NCI-H446 (cell line): ENCODE results near the gene EPS8L1.
"Not testable (repeated sequence)": the region's sequence is repeated elsewhere in the genome, so short reads cannot be mapped to it uniquely, and the experiment has no call there.

Experiments
- DNase-seq, 2 experiments: peaks; one replicate each; lab custom pipeline; 2025; lab: John Stamatoyannopoulos, UW

The EPS8L1 gene

GRCh38 chr19:55094456-55095259 lies 19.0 kb downstream of the EPS8L1 start:
- DNase-seq, result no peak

- no peak for DNase-seq
Observed at GRCh38 chr19:55095260-55096060, 19.8 kb downstream of the EPS8L1 start.

DNA sequence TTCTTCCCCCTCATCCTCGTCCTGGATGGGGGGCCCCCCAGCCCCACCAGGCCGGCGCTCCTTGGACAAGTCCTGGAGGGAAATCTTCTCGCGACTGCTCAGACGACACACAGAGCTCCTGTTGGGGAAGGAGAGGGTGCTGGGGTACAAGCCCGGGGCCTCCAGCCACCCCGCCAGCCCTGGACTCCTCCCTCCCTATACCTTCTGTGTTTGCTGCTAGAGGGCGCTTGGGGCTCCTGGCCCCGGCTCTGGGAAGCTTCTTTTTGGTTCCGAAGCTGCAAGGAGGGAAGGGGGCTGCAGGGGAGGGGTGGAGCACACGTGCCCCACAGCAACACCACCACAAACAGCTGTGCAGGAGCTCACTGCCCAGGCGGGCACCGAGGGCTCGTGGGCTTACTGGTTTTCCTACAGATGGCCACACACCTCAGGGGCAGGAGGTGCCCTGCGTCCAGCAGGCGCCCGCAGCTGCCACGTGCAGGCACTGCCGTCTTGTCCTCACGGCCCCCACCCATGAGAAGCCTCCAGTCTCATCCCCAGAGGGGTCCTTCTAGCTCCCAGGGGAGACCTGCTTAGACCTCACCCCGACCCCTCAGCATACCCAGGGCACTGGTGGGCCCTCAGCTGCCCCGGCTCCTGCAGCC lies 20.5 kb downstream of the EPS8L1 start:
- DNase-seq, result no peak

DNA sequence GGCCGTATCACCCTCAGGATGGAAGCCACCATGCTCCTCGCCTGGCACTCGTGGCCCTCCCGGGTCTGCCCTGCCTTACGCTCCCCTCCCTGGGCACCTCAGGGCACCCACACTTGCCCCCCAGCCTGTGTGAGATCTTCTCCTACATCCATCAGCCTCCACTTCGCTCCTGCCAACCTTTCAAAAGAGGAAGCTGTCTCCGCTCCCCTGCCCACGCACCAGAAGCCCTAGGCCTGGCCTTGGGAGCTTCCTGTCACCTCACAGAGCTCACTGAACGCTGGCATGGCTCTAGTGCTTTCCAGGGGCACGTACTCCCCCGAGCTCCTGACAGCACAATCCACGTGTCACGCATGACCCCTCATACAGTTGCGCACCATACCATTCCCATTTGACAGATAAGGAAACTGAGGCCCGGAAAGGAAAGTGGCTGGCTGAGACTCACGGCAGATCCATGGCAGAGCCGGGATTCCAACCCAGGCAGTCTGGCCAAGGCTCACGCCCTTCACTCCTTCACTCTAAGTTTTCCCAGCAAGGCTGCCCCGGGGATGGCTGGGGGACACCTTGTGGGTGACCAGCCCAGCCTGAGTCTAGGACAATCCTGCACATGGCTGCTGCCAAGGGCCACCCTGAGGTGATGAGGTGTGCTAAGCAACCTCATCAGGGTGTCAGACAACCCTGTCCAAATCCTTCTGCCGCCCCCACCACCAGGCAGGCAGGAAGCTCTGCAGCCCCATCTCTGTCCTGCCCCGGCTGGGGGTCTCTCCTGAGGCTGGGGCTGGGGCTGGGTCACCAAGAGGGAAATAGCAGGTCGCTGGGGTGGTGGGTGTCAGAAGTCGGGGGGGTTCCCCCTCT lies 22.4 kb downstream of the EPS8L1 start:
- DNase-seq, result no peak

- no peak for DNase-seq
Observed at GRCh38 chr19:55098716-55099556, 23.3 kb downstream of the EPS8L1 start.

- no peak for DNase-seq
Observed at GRCh38 chr19:55099557-55100506, 24.2 kb downstream of the EPS8L1 start.

- no peak for DNase-seq
Observed at GRCh38 chr19:55101261-55101660, 25.6 kb downstream of the EPS8L1 start.

- DNase-seq, result no peak
Observed at GRCh38 chr19:55103190-55103589, 27.5 kb downstream of the EPS8L1 start.

- DNase-seq, result no peak
Observed at GRCh38 chr19:55105237-55105636, 29.6 kb downstream of the EPS8L1 start.

DNA sequence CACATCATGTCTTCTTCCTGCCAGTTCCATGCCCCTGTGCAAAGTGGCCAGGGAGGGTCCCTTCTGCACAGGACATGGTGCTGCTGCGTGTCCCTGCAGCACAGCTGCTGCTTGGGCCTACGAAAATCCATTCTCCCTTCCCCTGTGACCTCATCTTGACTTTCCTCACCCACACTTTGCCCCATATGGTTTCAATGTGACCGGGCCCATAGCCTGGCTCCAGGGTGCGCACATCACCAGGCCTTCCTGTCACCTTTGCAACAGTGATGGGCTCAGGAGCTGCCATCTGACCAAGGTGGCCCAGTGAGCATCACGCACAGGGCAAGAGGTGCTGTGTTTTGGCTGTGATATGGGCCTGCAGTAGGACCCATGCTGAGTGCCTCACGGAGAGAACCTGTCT lies 30.9 kb downstream of the EPS8L1 start:
- DNase-seq, result no peak

DNA sequence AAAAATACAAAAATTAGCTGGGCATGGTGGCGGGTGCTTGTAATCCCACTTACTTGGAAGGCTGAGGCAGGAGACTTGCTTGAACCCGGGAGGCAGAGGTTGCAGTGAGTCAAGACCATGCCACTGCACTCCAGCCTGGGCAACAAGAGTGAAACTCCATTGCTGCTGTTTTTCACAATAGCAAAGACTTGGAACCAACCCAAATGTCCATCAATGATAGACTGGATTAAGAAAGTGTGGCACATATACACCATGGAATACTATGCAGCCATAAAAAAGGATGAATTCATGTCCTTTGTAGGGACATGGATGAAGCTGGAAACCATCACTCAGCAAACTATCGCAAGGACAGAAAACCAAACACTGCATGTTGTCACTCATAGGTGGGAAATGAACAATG lies 31.6 kb downstream of the EPS8L1 start:
- not testable (repeated sequence) for DNase-seq

- no peak for DNase-seq
Observed at GRCh38 chr19:55109527-55110291, 34.0 kb downstream of the EPS8L1 start.

DNA sequence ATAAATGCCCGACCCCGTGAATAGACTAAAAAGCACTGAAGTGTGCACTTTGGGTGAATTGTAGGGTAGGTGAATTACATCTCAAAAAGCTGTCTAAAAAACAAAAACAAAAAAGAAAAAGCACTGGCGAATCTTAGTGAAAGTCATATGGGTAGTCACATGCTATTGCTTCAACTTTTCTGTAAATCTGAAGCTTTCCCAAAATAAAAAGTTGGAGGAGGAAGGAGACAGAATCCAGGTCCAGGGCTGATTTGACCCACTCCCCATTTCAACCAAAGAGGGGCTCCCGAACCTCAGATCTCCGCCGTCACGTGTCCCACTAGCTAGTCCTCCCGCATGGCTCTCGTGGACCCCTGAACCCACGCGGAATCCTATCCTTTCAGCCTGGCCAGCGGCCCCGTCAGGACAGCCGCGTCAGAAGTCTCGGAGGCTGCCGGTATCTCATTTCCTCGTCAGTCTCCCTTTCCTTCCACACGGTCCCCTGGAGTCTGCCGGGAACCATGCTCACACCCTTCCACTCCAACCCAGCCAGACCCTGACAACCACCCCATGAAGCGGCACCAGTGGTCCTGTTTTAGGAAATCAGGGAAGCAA lies 35.7 kb downstream of the EPS8L1 start:
- DNase-seq, result no peak

- no peak for DNase-seq
Observed at GRCh38 chr19:55112246-55112776, 36.6 kb downstream of the EPS8L1 start.

GRCh38 chr19:55112777-55113569 lies 37.3 kb downstream of the EPS8L1 start:
- DNase-seq, result no peak

DNA sequence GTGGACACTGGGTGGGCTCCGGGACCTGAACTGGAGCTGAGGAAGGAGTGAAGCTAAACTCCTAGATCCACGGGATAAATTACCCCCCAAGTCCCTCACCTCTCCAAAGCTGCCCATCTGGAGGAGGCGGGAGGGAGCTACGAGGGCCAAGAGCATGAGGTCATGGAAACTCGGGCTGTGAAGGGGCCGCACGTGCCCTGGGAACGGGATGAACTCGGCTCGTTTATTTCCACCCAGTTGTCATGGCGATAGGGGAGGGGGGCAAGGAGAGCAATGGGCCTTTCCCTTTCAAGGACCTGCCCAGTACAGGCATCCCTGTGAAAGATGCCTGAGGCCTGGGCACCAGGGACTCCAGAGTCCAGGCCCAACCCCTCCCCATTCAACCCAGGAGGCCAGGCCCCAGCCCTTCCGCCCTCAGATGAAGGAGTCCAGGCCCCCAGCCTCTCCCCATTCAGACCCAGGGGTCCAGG lies 37.9 kb downstream of the EPS8L1 start:
- DNase-seq, result peak; percentile 16 to 32

DNA sequence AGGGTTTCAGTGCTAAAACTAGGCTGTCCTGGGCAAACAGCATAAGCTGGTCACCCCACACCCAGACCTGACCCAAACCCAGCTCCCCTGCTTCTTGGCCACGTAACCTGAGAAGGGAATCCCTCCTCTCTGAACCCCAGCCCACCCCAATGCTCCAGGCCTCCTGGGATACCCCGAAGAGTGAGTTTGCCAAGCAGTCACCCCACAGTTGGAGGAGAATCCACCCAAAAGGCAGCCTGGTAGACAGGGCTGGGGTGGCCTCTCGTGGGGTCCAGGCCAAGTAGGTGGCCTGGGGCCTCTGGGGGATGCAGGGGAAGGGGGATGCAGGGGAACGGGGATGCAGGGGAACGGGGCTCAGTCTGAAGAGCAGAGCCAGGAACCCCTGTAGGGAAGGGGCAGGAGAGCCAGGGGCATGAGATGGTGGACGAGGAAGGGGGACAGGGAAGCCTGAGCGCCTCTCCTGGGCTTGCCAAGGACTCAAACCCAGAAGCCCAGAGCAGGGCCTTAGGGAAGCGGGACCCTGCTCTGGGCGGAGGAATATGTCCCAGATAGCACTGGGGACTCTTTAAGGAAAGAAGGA lies 39.0 kb downstream of the EPS8L1 start:
- DNase-seq, result no peak
